Measurements from ENCODE around the gene RERE.

- TF ChIP-seq EZH2 (IDR thresholded peaks at IDR 0.05; ENCODE audit: borderline replicate concordance, low read length) (no peak), CTCF (conservative IDR thresholded peaks at IDR 0.05 in 1 of 2, IDR thresholded peaks at IDR 0.05 in 1 of 2; ENCODE audit: extremely low read depth in 1 of 2, insufficient read depth in 1 of 2, low read depth in 1 of 2, low read length in 2 of 2) (no peak)
These were observed 4.2 kb downstream of the RERE start for GRCh38 chr1:8813016-8813763.
